OCI-LY7 (cell line): ENCODE data around the gene DKK3.

Experiments used
- EZH2phosphoT487 ChIP-seq: fragments of 200-600 bp; sonication (generic); IDR thresholded peaks from 2 replicates; pipeline ENCODE4 v1.6.1; 2018; ENCODE audit warnings: low read depth, borderline replicate concordance, mild to moderate bottlenecking, mixed run types, antibody characterized with exemption, low read length, moderate library complexity, mixed read lengths
- TF ChIP-seq, protein P1 (sequence below): fragments of 200-600 bp; sonication (generic); conservative IDR thresholded peaks from 2 replicates; pipeline ENCODE4 v1.5.1; 2014; ENCODE audit warnings: mild to moderate bottlenecking, antibody characterized with exemption, low read length, moderate library complexity, mixed read lengths

- TF ChIP-seq, protein P1, sequence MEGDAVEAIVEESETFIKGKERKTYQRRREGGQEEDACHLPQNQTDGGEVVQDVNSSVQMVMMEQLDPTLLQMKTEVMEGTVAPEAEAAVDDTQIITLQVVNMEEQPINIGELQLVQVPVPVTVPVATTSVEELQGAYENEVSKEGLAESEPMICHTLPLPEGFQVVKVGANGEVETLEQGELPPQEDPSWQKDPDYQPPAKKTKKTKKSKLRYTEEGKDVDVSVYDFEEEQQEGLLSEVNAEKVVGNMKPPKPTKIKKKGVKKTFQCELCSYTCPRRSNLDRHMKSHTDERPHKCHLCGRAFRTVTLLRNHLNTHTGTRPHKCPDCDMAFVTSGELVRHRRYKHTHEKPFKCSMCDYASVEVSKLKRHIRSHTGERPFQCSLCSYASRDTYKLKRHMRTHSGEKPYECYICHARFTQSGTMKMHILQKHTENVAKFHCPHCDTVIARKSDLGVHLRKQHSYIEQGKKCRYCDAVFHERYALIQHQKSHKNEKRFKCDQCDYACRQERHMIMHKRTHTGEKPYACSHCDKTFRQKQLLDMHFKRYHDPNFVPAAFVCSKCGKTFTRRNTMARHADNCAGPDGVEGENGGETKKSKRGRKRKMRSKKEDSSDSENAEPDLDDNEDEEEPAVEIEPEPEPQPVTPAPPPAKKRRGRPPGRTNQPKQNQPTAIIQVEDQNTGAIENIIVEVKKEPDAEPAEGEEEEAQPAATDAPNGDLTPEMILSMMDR = no peak
- no peak for TF ChIP-seq EZH2phosphoT487
These were observed 1.7 kb downstream of the DKK3 start for GRCh38 chr11:12006552-12007229.
